Fibroblast of skin of scalp (primary cell): Measurements from ENCODE around the gene ROS1.
"Not testable (repeated sequence)": the region's sequence is repeated elsewhere in the genome, so short reads cannot be mapped to it uniquely, and the experiment has no call there.

ENCODE experiments used
- DNase-seq: peaks from one replicate; pipeline ENCODE4 v3.0.0-alpha.2; 2013

The ROS1 gene

DNA sequence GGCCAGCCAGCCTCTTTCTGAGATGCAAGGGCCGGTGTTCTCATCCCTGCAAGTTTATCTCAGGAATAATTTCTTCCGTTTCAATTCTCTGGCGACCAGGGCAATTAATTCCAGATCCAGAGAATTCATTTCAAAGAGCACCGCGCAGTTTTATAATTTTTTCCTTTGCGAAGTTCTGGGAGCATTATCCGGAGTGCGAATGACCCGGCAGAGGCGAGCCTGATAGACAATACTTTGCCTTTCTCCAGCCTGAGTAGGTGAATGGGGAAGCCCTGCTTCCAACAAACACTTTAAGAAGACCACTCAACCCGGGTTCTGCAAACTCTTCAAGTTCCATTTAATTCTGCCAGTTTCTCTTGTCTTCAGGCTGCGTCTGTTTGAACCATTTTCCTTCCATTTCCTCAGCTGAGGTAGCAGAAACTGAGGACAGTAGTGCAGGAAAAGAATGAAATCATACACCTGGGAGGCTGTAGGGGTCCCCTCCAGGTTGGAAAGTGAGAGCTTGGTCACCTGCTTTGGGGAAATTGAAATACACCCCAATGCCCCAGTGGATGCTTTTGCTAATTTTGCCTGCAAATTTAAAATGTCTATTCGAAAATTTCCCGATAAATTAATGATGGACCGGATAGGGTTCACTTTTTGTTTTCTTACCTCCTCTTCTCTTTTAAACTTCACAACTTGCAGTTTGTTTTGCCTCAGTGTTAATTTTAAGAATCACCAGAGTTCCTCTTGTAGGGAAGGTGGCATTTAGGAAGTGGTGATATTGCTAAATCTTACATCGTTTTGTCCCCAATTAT is 159.3 kb downstream of the ROS1 start:
- no peak for DNase-seq

DNA sequence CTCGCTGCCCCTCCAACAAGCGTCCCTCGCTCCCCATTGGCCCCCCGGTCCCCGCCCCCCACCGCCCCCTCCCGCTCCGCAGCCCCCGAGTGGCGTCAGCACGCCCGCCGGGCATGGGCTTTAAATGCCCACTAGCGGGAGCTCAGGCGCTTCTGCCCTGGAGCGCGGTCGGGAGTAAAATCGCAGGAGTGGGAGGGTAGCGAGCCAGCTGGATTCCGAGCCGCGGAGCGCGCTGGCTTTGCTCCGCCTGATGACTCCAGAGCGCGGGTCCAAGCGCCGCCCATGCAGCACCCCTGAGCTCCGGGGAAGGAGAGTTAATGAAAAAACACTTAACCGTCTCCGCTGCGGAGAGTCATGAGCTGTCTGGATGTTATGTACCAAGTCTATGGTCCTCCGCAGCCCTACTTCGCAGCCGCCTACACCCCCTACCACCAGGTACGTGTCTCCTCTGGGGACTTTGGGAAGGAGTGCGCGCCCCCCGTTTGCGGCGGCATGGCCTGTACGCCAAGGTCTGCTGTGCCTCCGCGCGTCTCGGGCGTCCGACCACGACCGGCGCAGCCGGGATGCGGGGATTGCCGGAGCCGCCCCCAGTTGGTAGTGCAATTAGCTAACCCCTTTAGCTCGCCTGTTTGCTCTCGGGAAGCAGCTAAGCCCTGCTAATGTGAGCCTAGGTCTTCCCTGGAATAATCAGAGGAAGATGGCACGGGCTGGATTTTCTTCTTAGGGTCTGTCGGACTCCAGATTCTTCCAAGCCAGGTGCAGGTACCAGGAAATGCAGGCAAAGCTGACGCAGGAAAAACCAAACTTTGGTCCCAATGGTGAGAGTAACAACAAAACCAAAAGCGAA is 160.1 kb downstream of the ROS1 start, which contains the start of gene VGLL2:
Gene VGLL2 (plus strand): TSS at position 149 of the 847 bp plus-strand sequence. CDS start 206 bp downstream, at position 355.
- DNase-seq, result peak; percentile 42

DNA sequence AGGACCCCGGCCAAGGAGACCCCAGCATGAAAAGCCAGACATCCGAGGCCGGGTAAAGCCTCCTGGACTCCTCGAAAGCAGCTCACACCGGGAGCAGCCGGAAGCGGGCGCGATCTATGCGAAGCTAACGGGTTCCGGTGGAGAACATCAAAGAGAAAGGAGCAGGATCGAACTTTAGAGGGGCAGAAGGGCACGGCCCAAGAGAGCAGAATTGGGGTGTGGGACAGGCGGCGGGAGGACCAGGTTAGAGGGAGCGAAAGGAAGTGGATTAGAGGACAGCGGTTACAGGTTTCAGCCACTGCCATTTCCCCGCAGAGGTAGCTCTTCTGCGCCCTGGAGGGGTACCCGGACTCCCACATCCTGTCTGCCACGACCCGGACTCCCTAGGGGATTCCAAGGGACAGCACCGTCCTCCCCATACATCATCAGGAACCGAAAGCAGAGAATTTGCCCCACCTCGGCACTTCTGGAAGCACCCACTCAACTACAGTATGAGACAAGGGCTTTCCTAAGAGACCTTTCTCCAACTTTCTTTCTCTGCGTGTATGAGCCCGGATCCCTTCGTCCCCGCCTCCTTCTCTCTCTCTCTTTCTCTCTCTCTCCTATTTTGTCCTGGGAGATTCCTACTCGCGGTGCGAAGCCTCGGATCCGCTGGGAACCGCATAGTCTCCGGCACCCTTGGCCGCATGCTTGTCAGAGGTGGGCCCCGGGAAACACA is 160.9 kb downstream of the ROS1 start:
- DNase-seq, result no peak

DNA sequence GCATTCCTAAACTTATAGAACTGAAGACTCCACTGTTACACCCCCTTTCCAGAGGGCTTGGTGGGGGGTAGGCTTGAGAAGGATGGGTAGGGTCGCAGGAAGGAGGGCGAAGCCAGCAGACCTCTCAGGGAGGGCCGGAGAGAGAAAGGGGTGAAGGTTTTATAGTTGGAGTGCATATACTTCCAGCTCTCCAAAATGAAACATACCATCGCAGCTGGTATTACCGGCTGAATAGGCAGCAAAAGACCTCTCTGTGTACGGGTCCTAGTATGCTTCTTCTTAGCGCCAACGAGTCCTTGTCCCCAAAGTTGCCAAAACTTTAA is 161.4 kb downstream of the ROS1 start:
- no peak for DNase-seq

DNA sequence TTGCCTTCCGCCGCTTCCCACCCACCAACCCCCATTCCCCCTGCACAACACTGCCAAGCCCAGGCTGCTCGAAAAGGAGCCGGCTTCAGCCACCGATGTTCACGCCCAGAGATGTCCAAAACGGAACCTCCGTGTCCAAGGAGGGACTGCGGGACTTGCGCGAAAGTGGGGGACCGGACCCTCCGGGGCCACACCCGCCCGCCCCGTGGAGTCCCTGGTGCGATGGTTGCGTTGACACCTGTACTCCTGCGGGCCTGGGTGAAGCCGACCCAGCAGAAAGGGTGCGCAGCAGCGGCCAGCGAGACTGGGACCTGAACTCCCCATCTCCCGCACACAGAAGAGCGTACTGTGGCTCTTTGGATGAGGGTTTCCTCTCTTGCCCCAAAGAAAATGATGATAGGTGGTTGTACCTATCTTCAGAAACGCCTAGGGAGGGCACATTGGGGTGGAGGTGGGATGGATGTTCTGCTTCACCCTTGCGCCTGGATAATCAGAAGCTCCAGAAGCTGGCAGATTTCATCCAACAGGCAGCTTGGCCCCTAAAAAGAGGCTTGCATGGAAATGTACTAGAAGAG is 162.3 kb downstream of the ROS1 start:
- DNase-seq, result no peak

DNA sequence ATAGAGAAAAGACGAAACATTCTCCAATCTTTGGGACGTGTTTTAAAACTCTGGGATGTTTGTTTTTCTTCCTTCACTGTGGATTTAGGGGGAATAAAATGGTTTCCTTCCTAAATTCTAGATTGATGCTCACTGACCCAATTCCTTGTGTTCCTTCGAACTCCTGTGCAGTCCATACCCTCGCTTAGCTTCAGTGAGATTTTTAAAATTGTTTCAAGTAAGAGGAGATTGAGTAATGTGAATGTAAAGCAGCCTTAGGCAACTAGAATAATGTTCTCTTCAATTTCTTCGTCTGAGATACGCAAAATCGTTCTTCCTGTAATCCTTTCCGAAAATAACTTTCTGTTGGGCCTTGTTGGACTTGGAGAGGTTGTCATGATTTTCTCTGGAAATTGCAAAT is 162.9 kb downstream of the ROS1 start:
- DNase-seq, result no peak

DNA sequence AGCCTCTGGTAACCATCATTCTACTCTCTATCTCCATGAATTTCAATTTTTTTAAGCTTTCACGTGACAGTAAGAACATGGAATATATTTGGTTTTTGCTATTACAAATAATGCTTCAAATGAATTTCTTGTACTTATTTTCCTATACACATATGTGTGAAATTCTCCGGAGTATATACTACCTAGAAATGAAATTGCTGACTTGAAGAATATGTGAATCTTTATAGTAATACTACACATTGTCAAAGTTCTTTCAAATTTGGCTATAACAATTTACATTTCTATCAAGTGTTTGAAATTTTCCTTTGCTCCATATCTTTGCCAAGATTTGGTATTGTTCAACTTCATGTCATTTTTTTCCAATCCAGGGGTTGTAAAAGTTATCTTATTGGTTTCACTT is 172.0 kb downstream of the ROS1 start:
- DNase-seq, result no peak

DNA sequence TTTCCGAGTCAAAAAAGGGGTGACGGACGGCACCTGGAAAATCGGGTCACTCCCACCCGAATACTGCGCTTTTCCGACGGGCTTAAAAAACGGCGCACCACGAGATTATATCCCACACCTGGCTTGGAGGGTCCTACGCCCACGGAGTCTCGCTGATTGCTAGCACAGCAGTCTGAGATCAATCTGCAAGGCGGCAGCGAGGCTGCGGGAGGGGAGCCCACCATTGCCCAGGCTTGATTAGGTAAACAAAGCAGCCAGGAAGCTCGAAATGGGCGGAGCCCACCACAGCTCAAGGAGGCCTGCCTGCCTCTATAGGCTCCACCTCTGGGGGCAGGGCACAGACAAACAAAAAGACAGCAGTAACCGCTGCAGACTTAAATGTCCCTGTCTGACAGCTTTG is 180.8 kb downstream of the ROS1 start:
- not testable (repeated sequence) for DNase-seq

DNA sequence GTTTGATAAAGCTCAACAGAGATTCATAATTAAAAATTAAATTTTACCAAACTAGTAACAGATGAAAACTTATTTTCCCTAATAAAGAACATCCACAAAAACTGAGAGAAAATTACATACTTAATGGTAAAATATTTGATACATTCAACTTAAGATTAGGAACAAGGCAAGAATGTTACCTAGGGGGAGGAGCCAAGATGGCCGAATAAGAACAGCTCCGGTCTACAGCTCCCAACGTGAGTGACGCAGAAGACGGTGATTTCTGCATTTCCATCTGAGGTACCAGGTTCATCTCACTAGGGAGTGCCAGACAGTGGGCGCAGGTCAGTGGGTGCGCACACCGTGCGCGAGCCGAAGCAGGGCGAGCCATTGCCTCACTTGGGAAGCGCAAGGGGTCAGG is 181.2 kb downstream of the ROS1 start:
- DNase-seq, result not testable (repeated sequence)
